KMS-11 (cell line): Measurements from ENCODE around the gene GPANK1.
A peak's percentile ranks its signal among the peaks of the same experiment; 100 is the strongest.

Source experiments
- H2AFZ ChIP-seq: fragments of 200-600 bp; sonication (generic); 2 replicates; pipeline ENCODE4 v1.6.1; 2016; ENCODE audit warnings: antibody characterized with exemption, mixed run types, low read depth
- H3K27ac ChIP-seq: fragments of 200-600 bp; sonication (generic); 2 replicates; pipeline ENCODE4 v1.6.1; 2016; ENCODE audit warnings: mild to moderate bottlenecking, mixed run types
- H3K27me3 ChIP-seq: fragments of 200-600 bp; sonication (generic); 2 replicates; pipeline ENCODE4 v1.6.1; 2017; ENCODE audit warnings: mild to moderate bottlenecking, low read depth, mixed run types, moderate library complexity; ENCODE audit not compliant: insufficient read depth
- H3K36me3 ChIP-seq: fragments of 200-600 bp; sonication (generic); 2 replicates; pipeline ENCODE4 v1.6.1; 2017; ENCODE audit warnings: mild to moderate bottlenecking, mixed run types; ENCODE audit not compliant: insufficient read depth
- H3K4me1 ChIP-seq: fragments of 200-600 bp; sonication (generic); 2 replicates; pipeline ENCODE4 v1.6.1; 2016; ENCODE audit warnings: mild to moderate bottlenecking, low read depth, mixed run types; ENCODE audit not compliant: poor library complexity, severe bottlenecking
- H3K4me2 ChIP-seq: fragments of 200-600 bp; sonication (generic); 2 replicates; pipeline ENCODE4 v1.7.0; 2016; ENCODE audit warnings: mild to moderate bottlenecking, mixed run types
- H3K4me3 ChIP-seq: fragments of 200-600 bp; sonication (generic); IDR thresholded peaks from 2 replicates; pipeline ENCODE4 v1.6.1; 2017; ENCODE audit warnings: low read depth, low read length, mixed read lengths; ENCODE audit not compliant: insufficient read depth
- H3K79me2 ChIP-seq: fragments of 200-600 bp; sonication (generic); 2 replicates; pipeline ENCODE4 v1.6.1; 2016; ENCODE audit warnings: low read depth, mixed run types; ENCODE audit not compliant: insufficient read depth
- H3K9ac ChIP-seq: fragments of 200-600 bp; sonication (generic); 2 replicates; pipeline ENCODE4 v1.6.1; 2016; ENCODE audit warnings: mild to moderate bottlenecking, mixed run types
- H4K20me1 ChIP-seq: fragments of 200-600 bp; sonication (generic); 2 replicates; pipeline ENCODE4 v1.6.1; 2016; ENCODE audit warnings: mild to moderate bottlenecking, mixed run types; ENCODE audit not compliant: insufficient read depth
- CTCF ChIP-seq: fragments of 200-600 bp; sonication (generic); conservative IDR thresholded peaks from 2 replicates; pipeline ENCODE4 v1.6.1; 2017; ENCODE audit warnings: low read depth, mild to moderate bottlenecking, antibody characterized with exemption, low read length, moderate library complexity, mixed read lengths

Gene GPANK1

GRCh38 chr6:31701666-31702404, 37.0 kb upstream of the GPANK1 start:
- Histone ChIP-seq H3K4me2 (peak overlapping the region; percentile 77), H2AFZ (peak overlapping the region; percentile 92; the same call in 1 of the 2 replicates), H3K27ac (peak overlapping the region; percentile 62; the same call in 1 of the 2 replicates), H3K9ac (peak overlapping the region; percentile 79; the same call in 1 of the 2 replicates), H3K4me3 (no peak overlapping the region), H3K27me3 (no peaks in the 10 kb centered on the region), H3K4me1 (peaks cover 27% of the 10 kb centered on the region), H3K36me3 (no peaks in the 10 kb centered on the region), H4K20me1 (no peaks in the 10 kb centered on the region), H3K79me2 (peaks cover 11% of the 10 kb centered on the region; the same call in 1 of the 2 replicates)
- TF ChIP-seq CTCF, result no peak

- TF ChIP-seq CTCF, result no peak
- H3K27me3 ChIP-seq, result no peaks in the 10 kb centered on the region
- H3K36me3 ChIP-seq, result no peaks in the 10 kb centered on the region
- H3K79me2 ChIP-seq, result peaks cover 11% of the 10 kb centered on the region; the same call in 1 of the 2 replicates
- H4K20me1 ChIP-seq, result no peaks in the 10 kb centered on the region
- no peak overlapping the region for H3K4me3 ChIP-seq
- H3K27ac ChIP-seq, result no peak overlapping the region
- H3K9ac ChIP-seq, result no peak overlapping the region
- H2AFZ ChIP-seq, result no peak overlapping the region
- peaks cover 27% of the 10 kb centered on the region for H3K4me1 ChIP-seq
- H3K4me2 ChIP-seq, result no peak overlapping the region; the same call in 1 of the 2 replicates
Observed at GRCh38 chr6:31700740-31701401, 36.1 kb upstream of the GPANK1 start.

- no peaks in the 10 kb centered on the region for H3K36me3 ChIP-seq
- H3K27me3 ChIP-seq, result no peaks in the 10 kb centered on the region
- no peak overlapping the region for H3K4me2 ChIP-seq
- H4K20me1 ChIP-seq, result no peaks in the 10 kb centered on the region
- H2AFZ ChIP-seq, result no peak overlapping the region
- no peak for TF ChIP-seq CTCF
- H3K79me2 ChIP-seq, result peaks cover 10% of the 10 kb centered on the region; the same call in 1 of the 2 replicates
- peaks cover 22% of the 10 kb centered on the region for H3K4me1 ChIP-seq
- peak overlapping the region; percentile 34; the same call in 1 of the 2 replicates for H3K27ac ChIP-seq
- no peak overlapping the region for H3K9ac ChIP-seq
- H3K4me3 ChIP-seq, result no peak overlapping the region
Observed at GRCh38 chr6:31697555-31697954, 32.8 kb upstream of the GPANK1 start.

DNA sequence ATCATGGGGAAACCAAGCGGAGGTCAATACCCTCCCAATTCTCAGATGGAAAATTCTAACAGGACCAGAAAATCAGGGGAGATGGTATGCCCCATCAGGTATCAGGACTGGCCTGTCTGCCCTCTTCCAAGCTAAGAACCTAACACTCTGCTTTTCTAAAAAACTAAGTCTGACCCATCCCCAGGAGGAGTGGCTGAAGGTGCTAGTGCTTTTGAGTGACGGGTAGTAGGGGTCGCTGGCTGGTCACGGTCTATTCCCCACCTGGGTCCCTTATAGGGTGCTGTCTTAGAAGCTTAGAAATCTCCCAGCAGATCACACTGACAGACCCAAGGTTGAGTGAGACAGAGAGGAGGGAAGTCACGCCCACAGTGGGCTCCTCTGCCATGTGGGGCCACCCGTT, 28.7 kb upstream of the GPANK1 start:
- Histone ChIP-seq H3K27me3 (no peaks in the 10 kb centered on the region), H4K20me1 (no peaks in the 10 kb centered on the region), H3K79me2 (no peaks in the 10 kb centered on the region; the same call in 1 of the 2 replicates), H2AFZ (no peak overlapping the region), H3K4me1 (peaks cover 14% of the 10 kb centered on the region), H3K4me3 (no peak overlapping the region), H3K27ac (no peak overlapping the region), H3K36me3 (no peaks in the 10 kb centered on the region), H3K9ac (no peak overlapping the region), H3K4me2 (no peak overlapping the region)
- TF ChIP-seq CTCF, result no peak
